ENCODE data around the gene MRPL37. TPM values are rescaled to one million over a fixed set of nuclear protein-coding genes. Genes with fewer than 3 reads are reported as not detected.

The MRPL37 gene
- polyA plus RNA-seq, 3 donors, result 49.3 to 79.8 (median 56.0) TPM

Other genes starting within 250 kb of the MRPL37 start
- gene LDLRAD1, start 182.0 kb upstream of the MRPL37 start, polyA plus RNA-seq, result not detected
- gene TMEM59, start 147.0 kb upstream of the MRPL37 start, polyA plus RNA-seq, result 100 to 1,000 TPM; 154 to 267 (median 178) TPM
- gene TCEANC2, start 146.6 kb upstream of the MRPL37 start, polyA plus RNA-seq, result 1 to 10 TPM; 1.4 to 3.8 (median 1.4) TPM
- gene CDCP2, start 47.2 kb upstream of the MRPL37 start, polyA plus RNA-seq, result under 1 TPM in 1 of 3 donors, not detected in 2; 0.06 TPM
- gene CYB5RL, start 137 bp upstream of the MRPL37 start, polyA plus RNA-seq, result 1 to 10 TPM; 2.3 to 4.2 (median 3.0) TPM
- gene SSBP3, start 206.2 kb downstream of the MRPL37 start, polyA plus RNA-seq, result 10 to 100 TPM; 18.6 to 43.9 (median 37.0) TPM

All from adipose tissue (tissue), 3 donors.